K562 (cell line): ENCODE results near the gene LIMS2. TPM values are rescaled to one million over a fixed set of nuclear protein-coding genes. Genes with fewer than 3 reads are reported as not detected.

Source experiments
- ATF7 ChIP-seq: fragments of 450-650 bp; IDR thresholded peaks from 2 replicates; pipeline ENCODE4 v1.7.1; 2014; ENCODE audit warnings: mild to moderate bottlenecking, moderate library complexity
- CREBBP ChIP-seq: IDR thresholded peaks from one replicate; pipeline ENCODE4 v1.6.1; 2012; ENCODE audit warnings: low read depth, mild to moderate bottlenecking, control low read depth, inconsistent platforms, low read length
- DPF2 ChIP-seq: fragments of 450-650 bp; IDR thresholded peaks from 2 replicates; pipeline ENCODE4 v1.6.1; 2016
- ERF ChIP-seq: fragments of 450-650 bp; formaldehyde crosslinking; IDR thresholded peaks from 2 replicates; pipeline ENCODE4 v1.4.0; 2020; ENCODE audit warnings: mild to moderate bottlenecking, mixed read lengths
- ETV5 ChIP-seq: sonication (generic); formaldehyde crosslinking; IDR thresholded peaks from 2 replicates; pipeline ENCODE4 v1.4.0; 2020; ENCODE audit warnings: low read depth, mild to moderate bottlenecking, missing genetic modification reagents
- MAZ ChIP-seq, 2 experiments: fragments of 450-650 bp in 1 of 2; sonication (generic) in 1 of 2; formaldehyde crosslinking; IDR thresholded peaks in 1 of 2; conservative IDR thresholded peaks in 1 of 2; 2 replicates each; pipeline versions ENCODE4 v1.4.0 to v1.5.0; 2020; ENCODE audit warnings: mild to moderate bottlenecking in 1 of 2, missing genetic modification reagents in 1 of 2
- MTA1 ChIP-seq: fragments of 450-650 bp; IDR thresholded peaks from 2 replicates; pipeline ENCODE4 v1.6.1; 2017; ENCODE audit warnings: borderline replicate concordance
- NCOA4 ChIP-seq: fragments of 450-650 bp; IDR thresholded peaks from 2 replicates; pipeline ENCODE4 v1.6.1; 2018; ENCODE audit warnings: mild to moderate bottlenecking; ENCODE audit not compliant: partially characterized antibody
- PRPF4 ChIP-seq: fragments of 200-400 bp; formaldehyde crosslinking; IDR thresholded peaks from one replicate; pipeline ENCODE4 v1.6.1; 2017; ENCODE audit warnings: low read length, low read depth, mild to moderate bottlenecking; ENCODE audit not compliant: insufficient read depth, poor library complexity, severe bottlenecking
- SMARCE1 ChIP-seq: fragments of 450-650 bp; IDR thresholded peaks from 2 replicates; pipeline ENCODE4 v1.7.1; 2016; ENCODE audit warnings: mild to moderate bottlenecking
- TBL1XR1 ChIP-seq, 2 experiments: IDR thresholded peaks; 2 replicates each; pipeline ENCODE4 v1.6.1; 2012; ENCODE audit warnings: improper control_type of control experiment in 2 of 2, low read length in 2 of 2, mild to moderate bottlenecking in 1 of 2
- TBP ChIP-seq: optimal IDR thresholded peaks from 2 replicates; pipeline ENCODE3; 2011; ENCODE audit warnings: low read depth, low read length, improper control_type of control experiment
- TEAD2 ChIP-seq: fragments of 450-650 bp; IDR thresholded peaks from 2 replicates; pipeline ENCODE4 v1.6.1; 2016; ENCODE audit warnings: missing genetic modification characterization, control low read depth, missing compliant biosample characterization
- XRCC4 ChIP-seq: IDR thresholded peaks from one replicate; pipeline ENCODE4 v1.6.1; 2011; ENCODE audit not compliant: insufficient read depth, insufficient read length; ENCODE audit errors: extremely low read depth
- ZNF24 ChIP-seq: fragments of 450-650 bp; IDR thresholded peaks from 2 replicates; pipeline ENCODE4 v1.6.1; 2016
- ZNF586 ChIP-seq: fragments of 450-650 bp; formaldehyde crosslinking; conservative IDR thresholded peaks from 2 replicates; pipeline ENCODE4 v1.4.0; 2020; ENCODE audit warnings: mild to moderate bottlenecking, moderate library complexity
- polyA plus RNA-seq, 8 experiments: library from polyadenylated mRNA; depleted of rRNA in 4 of 8; stranded (reverse) in 5 of 8; unstranded in 3 of 8; fragments of >200 nt; fragmentation: Nextera tagmentation in 2 of 8; fragmentation: Illumina TruSeq in 1 of 8; extraction: Ambion mirVana in 2 of 8; extraction: Trizol in 1 of 8; gene quantifications; 2 replicates each; pipeline versions ENCODE4 v1.2.1 to v1.2.3, GENCODE V29; 2011 to 2014; ENCODE audit warnings: inconsistent platforms in 1 of 8, missing spikeins in 1 of 8
- total RNA-seq, 7 experiments: library from RNA; depleted of rRNA in 6 of 7; stranded (reverse); fragments of >200 nt in 6 of 7; fragmentation: Illumina TruSeq in 2 of 7; extraction: Trizol in 2 of 7; gene quantifications; 2 replicates each; pipeline versions ENCODE4 v1.2.1 to v1.2.3, GENCODE V29; 2011 to 2021; ENCODE audit warnings: low replicate concordance in 1 of 7
- TF ChIP-seq, protein P1 (sequence below): fragments of 450-650 bp; IDR thresholded peaks from 2 replicates; pipeline ENCODE4 v1.6.1; 2017; ENCODE audit warnings: antibody characterized with exemption
- TF ChIP-seq, protein P2 (sequence below): fragments of 450-650 bp; IDR thresholded peaks from 2 replicates; pipeline ENCODE4 v1.6.1; 2016; ENCODE audit warnings: mild to moderate bottlenecking
- TF ChIP-seq, protein P3 (sequence below): fragments of 250-450 bp; sonication (Bioruptor Pico); IDR thresholded peaks from 2 replicates; pipeline ENCODE4 v1.4.0; 2020
- TF ChIP-seq, protein P4 (sequence below), 2 experiments: IDR thresholded peaks; 2 replicates each; pipeline ENCODE4 v1.6.1; 2011; ENCODE audit warnings: borderline replicate concordance in 1 of 2, control low read depth in 1 of 2, low read depth in 1 of 2, low read length in 1 of 2, mild to moderate bottlenecking in 1 of 2, mixed read lengths in 1 of 2, moderate library complexity in 1 of 2; ENCODE audit not compliant: insufficient read depth in 1 of 2, insufficient read length in 1 of 2, poor library complexity in 1 of 2, severe bottlenecking in 1 of 2; ENCODE audit errors: extremely low read depth in 1 of 2
- TF ChIP-seq, protein P5 (sequence below), 2 experiments: fragments of 450-650 bp in 1 of 2; sonication (generic) in 1 of 2; formaldehyde crosslinking; conservative IDR thresholded peaks; 2 replicates each; pipeline versions ENCODE4 v1.4.0 to v1.8.1; 2020 to 2022; ENCODE audit warnings: mild to moderate bottlenecking in 1 of 2, missing genetic modification reagents in 1 of 2

Gene LIMS2
- total and polyA plus RNA-seq, 9 of the 15 experiments (the other 6 are each of a cell fraction or from before 2014, with no cell fraction given): 0.04 to 0.22 TPM; not detected in 7

DNA sequence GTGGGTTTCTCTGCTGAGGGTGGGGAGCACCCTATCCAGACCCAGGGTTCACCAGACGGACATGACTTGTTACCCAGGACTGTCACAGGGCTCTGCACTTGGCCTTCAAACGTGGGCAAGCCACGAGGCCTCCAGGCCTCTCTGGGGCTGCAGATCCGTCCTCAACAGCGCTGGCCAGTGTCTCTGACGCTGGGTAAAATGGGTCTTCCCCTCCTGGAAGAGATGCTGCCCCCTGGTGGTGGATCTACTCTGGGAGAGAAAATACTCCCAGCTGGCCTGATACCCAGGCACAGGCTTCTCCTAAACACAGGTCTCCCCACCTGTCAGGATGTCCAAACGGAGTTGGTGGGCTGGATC lies 25.7 kb downstream of the LIMS2 start (continued):
- TF ChIP-seq, protein P1, sequence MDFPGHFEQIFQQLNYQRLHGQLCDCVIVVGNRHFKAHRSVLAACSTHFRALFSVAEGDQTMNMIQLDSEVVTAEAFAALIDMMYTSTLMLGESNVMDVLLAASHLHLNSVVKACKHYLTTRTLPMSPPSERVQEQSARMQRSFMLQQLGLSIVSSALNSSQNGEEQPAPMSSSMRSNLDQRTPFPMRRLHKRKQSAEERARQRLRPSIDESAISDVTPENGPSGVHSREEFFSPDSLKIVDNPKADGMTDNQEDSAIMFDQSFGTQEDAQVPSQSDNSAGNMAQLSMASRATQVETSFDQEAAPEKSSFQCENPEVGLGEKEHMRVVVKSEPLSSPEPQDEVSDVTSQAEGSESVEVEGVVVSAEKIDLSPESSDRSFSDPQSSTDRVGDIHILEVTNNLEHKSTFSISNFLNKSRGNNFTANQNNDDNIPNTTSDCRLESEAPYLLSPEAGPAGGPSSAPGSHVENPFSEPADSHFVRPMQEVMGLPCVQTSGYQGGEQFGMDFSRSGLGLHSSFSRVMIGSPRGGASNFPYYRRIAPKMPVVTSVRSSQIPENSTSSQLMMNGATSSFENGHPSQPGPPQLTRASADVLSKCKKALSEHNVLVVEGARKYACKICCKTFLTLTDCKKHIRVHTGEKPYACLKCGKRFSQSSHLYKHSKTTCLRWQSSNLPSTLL: no peak
- TF ChIP-seq ZNF24 (no peak), SMARCE1 (no peak), NCOA4 (no peak), MTA1 (no peak), ATF7 (0 out of 2 replicates have a peak, but pooled peaks have one; percentile 14), TBP (no peak), ZNF586 (CRISPR knock-in tag) (no peak), MAZ (CRISPR knock-in tag; conservative IDR thresholded peaks at IDR 0.05 in 1 of 2, IDR thresholded peaks at IDR 0.05 in 1 of 2) (0 out of 4 replicates have a peak, but pooled peaks of 1 of the 2 experiments have one; percentile 23), CREBBP (no peak), ETV5 (CRISPR knock-in tag) (no peak), TBL1XR1 (IDR thresholded peaks at IDR 0.05; ENCODE audit: low read length in 2 of 2) (no peak), DPF2 (no peak), TEAD2 (tag) (no peak), XRCC4 (no peak), PRPF4 (no peak), ERF (CRISPR knock-in tag) (no peak)
- TF ChIP-seq, protein P2, sequence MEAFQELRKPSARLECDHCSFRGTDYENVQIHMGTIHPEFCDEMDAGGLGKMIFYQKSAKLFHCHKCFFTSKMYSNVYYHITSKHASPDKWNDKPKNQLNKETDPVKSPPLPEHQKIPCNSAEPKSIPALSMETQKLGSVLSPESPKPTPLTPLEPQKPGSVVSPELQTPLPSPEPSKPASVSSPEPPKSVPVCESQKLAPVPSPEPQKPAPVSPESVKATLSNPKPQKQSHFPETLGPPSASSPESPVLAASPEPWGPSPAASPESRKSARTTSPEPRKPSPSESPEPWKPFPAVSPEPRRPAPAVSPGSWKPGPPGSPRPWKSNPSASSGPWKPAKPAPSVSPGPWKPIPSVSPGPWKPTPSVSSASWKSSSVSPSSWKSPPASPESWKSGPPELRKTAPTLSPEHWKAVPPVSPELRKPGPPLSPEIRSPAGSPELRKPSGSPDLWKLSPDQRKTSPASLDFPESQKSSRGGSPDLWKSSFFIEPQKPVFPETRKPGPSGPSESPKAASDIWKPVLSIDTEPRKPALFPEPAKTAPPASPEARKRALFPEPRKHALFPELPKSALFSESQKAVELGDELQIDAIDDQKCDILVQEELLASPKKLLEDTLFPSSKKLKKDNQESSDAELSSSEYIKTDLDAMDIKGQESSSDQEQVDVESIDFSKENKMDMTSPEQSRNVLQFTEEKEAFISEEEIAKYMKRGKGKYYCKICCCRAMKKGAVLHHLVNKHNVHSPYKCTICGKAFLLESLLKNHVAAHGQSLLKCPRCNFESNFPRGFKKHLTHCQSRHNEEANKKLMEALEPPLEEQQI: no peak
- TF ChIP-seq, protein P3, sequence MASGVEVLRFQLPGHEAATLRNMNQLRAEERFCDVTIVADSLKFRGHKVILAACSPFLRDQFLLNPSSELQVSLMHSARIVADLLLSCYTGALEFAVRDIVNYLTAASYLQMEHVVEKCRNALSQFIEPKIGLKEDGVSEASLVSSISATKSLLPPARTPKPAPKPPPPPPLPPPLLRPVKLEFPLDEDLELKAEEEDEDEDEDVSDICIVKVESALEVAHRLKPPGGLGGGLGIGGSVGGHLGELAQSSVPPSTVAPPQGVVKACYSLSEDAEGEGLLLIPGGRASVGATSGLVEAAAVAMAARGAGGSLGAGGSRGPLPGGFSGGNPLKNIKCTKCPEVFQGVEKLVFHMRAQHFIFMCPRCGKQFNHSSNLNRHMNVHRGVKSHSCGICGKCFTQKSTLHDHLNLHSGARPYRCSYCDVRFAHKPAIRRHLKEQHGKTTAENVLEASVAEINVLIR: no peak
- TF ChIP-seq, protein P4, sequence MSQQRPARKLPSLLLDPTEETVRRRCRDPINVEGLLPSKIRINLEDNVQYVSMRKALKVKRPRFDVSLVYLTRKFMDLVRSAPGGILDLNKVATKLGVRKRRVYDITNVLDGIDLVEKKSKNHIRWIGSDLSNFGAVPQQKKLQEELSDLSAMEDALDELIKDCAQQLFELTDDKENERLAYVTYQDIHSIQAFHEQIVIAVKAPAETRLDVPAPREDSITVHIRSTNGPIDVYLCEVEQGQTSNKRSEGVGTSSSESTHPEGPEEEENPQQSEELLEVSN (IDR thresholded peaks at IDR 0.05; ENCODE audit: borderline replicate concordance in 1 of 2, extremely low read depth in 1 of 2, insufficient read depth in 1 of 2, insufficient read length in 1 of 2, low read depth in 1 of 2, low read length in 1 of 2, poor library complexity in 1 of 2, severe bottlenecking in 1 of 2): peak; percentile 33 to 46
- TF ChIP-seq, protein P5, sequence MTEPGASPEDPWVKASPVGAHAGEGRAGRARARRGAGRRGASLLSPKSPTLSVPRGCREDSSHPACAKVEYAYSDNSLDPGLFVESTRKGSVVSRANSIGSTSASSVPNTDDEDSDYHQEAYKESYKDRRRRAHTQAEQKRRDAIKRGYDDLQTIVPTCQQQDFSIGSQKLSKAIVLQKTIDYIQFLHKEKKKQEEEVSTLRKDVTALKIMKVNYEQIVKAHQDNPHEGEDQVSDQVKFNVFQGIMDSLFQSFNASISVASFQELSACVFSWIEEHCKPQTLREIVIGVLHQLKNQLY (CRISPR knock-in tag; conservative IDR thresholded peaks at IDR 0.05): no peak
